Measurements from ENCODE around the gene MFSD11.

DNA sequence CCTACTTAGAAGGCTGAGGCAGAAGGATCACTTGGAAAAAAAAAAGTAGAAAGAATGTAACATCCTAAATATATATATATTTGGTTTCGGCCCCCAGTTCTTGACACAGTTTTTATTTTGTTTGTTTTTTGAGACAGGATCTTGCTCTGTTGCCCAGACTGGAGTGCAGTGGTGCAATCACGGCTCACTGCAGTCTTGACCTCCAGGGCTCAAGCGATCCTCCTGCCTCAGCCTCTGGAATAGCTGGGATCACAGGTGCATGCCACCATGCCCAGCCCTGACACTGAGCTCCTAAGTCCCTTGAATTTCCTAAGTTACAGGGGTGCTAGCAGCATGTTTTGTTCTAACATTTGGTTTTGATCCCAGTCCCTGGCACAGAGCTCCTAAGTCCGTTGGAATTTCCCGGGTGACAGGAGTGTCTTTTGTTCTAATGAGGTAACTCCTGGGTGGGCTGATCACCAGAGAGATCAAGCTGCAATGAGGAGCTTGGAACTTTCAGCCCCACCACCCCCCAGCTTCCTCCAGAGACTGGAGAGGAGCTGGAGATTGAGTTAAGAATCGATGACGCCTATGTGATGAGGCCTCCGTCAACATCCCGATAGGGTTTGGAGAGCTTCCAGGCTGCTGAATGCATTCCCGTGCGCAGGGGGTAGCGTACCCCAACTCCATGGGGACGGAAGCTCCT is 47.2 kb upstream of the MFSD11 start:
- TF ChIP-seq, protein P1, sequence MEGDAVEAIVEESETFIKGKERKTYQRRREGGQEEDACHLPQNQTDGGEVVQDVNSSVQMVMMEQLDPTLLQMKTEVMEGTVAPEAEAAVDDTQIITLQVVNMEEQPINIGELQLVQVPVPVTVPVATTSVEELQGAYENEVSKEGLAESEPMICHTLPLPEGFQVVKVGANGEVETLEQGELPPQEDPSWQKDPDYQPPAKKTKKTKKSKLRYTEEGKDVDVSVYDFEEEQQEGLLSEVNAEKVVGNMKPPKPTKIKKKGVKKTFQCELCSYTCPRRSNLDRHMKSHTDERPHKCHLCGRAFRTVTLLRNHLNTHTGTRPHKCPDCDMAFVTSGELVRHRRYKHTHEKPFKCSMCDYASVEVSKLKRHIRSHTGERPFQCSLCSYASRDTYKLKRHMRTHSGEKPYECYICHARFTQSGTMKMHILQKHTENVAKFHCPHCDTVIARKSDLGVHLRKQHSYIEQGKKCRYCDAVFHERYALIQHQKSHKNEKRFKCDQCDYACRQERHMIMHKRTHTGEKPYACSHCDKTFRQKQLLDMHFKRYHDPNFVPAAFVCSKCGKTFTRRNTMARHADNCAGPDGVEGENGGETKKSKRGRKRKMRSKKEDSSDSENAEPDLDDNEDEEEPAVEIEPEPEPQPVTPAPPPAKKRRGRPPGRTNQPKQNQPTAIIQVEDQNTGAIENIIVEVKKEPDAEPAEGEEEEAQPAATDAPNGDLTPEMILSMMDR (conservative IDR thresholded peaks at IDR 0.05; ENCODE audit: low read depth, low read length) = no peak
- TF ChIP-seq EZH2 (IDR thresholded peaks at IDR 0.05; ENCODE audit: low read length, unreplicated experiment) = no peak
- TF ChIP-seq EZH2phosphoT487 (IDR thresholded peaks at IDR 0.05; ENCODE audit: borderline replicate concordance, low read length) = no peak
